Thyroid gland (tissue), 4 donors: ENCODE results near the gene ZNF8. TPM values are rescaled to one million over a fixed set of nuclear protein-coding genes. Genes with fewer than 3 reads are reported as not detected.
"Not testable (repeated sequence)": the region's sequence is repeated elsewhere in the genome, so short reads cannot be mapped to it uniquely, and the experiment has no call there.

ENCODE experiments used
- DNase-seq, 2 donors: peaks; one replicate each; pipeline ENCODE4 v3.0.0-alpha.2; 2019
- H3K27ac ChIP-seq, 3 donors: fragments of 200-600 bp; sonication (generic); 1 replicate in 2 of 3; 2 replicates in 1 of 3; pipeline ENCODE4 v1.5.1; 2016 to 2019; ENCODE audit warnings: mild to moderate bottlenecking in 1 of 3, moderate library complexity in 1 of 3
- H3K27me3 ChIP-seq: fragments of 200-600 bp; sonication (generic); one replicate; pipeline ENCODE4 v1.5.1; 2019
- H3K36me3 ChIP-seq, 2 donors: fragments of 200-600 bp; sonication (generic); one replicate each; pipeline ENCODE4 v1.5.1; 2016 to 2019
- H3K4me1 ChIP-seq, 2 donors: fragments of 200-600 bp; sonication (generic); one replicate each; pipeline ENCODE4 v1.5.1; 2017 to 2019
- H3K4me3 ChIP-seq, 3 donors: fragments of 200-600 bp; sonication (generic); replicated peaks in 1 of 3; 1 replicate in 2 of 3; 2 replicates in 1 of 3; pipeline ENCODE4 v1.5.1; 2016; ENCODE audit warnings: mild to moderate bottlenecking in 1 of 3
- H3K9me3 ChIP-seq: fragments of 200-600 bp; sonication (generic); one replicate; pipeline ENCODE4 v1.5.1; 2017
- POLR2A ChIP-seq, 2 donors: fragments of 450-650 bp; IDR thresholded peaks; one replicate each; pipeline ENCODE4 v1.6.1; 2017; ENCODE audit warnings: antibody characterized with exemption in 2 of 2, mild to moderate bottlenecking in 2 of 2, moderate library complexity in 1 of 2
- WGBS, 2 donors: methylation state at CpG; one replicate each; pipeline ENCODE4 v1.1.5; 2017; 5-methylcytosine and 5-hydroxymethylcytosine counted together
- intact Hi-C: fragments of 100-400 bp; cut with DNase I; formaldehyde crosslinking; loops from one replicate; pipeline ENCODE4 v1.15.1; 2023
- total RNA-seq, 4 donors: library from RNA; depleted of rRNA; stranded (reverse); fragments of >200 nt; gene quantifications; one replicate each; pipeline ENCODE4 v1.2.3, GENCODE V29; 2016
- TF ChIP-seq, protein P1 (sequence below), 6 experiments: fragments of 200-600 bp in 3 of 6; fragments of 450-650 bp in 3 of 6; sonication (generic) in 3 of 6; IDR thresholded peaks; one replicate each; pipeline ENCODE4 v1.5.1; 2016 to 2019; ENCODE audit warnings: antibody characterized with exemption in 6 of 6, mild to moderate bottlenecking in 2 of 6, inconsistent platforms in 1 of 6, moderate library complexity in 1 of 6

ZNF8 gene
- total RNA-seq, 4 donors from 2014 or later, result 9.7 to 14.7 (median 10.3) TPM

DNA sequence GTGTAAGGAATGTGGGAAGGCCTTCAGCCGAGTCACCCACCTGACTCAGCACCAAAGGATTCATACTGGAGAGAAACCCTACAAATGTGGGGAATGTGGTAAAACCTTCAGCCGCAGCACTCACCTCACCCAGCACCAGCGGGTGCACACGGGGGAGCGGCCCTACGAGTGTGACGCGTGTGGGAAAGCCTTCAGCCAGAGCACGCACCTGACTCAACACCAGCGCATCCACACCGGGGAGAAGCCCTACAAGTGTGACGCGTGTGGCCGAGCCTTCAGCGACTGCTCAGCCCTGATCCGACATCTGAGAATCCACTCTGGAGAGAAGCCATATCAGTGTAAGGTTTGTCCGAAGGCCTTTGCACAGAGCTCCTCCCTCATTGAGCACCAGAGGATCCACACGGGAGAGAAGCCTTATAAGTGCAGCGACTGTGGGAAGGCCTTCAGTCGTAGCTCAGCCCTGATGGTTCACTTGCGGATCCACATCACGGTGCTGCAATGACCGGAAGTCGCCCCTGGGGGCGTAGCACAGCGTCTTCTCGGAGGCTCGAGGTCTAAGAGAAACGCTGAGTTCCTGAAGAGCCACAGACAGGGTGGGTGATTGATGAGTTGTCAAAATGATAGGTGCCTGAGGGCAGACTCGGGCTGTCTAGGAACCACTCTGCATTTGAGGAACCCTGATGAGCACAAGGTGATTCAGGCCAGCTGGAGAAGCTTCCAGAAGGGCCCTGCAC is 60.2 kb downstream of the ZNF8 start:
- Histone ChIP-seq H3K27me3 (no peaks in the 10 kb centered on the region), H3K36me3 (peaks cover 15 to 24% of the 10 kb centered on the region in 2 donors), H3K9me3 (no peaks in the 10 kb centered on the region), H3K4me1 (peaks cover 0 to 3% of the 10 kb centered on the region in 2 donors), H3K27ac (no peak overlapping the region), H3K4me3 (no peak overlapping the region)
- WGBS, 2 donors, result 78 to 80% methylated on average over 27 to 30 of the region's 30 CpGs
- DNase-seq, result no peak
- intact Hi-C loops, result no loop called here
- TF ChIP-seq, protein P1, sequence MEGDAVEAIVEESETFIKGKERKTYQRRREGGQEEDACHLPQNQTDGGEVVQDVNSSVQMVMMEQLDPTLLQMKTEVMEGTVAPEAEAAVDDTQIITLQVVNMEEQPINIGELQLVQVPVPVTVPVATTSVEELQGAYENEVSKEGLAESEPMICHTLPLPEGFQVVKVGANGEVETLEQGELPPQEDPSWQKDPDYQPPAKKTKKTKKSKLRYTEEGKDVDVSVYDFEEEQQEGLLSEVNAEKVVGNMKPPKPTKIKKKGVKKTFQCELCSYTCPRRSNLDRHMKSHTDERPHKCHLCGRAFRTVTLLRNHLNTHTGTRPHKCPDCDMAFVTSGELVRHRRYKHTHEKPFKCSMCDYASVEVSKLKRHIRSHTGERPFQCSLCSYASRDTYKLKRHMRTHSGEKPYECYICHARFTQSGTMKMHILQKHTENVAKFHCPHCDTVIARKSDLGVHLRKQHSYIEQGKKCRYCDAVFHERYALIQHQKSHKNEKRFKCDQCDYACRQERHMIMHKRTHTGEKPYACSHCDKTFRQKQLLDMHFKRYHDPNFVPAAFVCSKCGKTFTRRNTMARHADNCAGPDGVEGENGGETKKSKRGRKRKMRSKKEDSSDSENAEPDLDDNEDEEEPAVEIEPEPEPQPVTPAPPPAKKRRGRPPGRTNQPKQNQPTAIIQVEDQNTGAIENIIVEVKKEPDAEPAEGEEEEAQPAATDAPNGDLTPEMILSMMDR (IDR thresholded peaks at IDR 0.05), result no peak
- TF ChIP-seq POLR2A (IDR thresholded peaks at IDR 0.05), result no peak

DNA sequence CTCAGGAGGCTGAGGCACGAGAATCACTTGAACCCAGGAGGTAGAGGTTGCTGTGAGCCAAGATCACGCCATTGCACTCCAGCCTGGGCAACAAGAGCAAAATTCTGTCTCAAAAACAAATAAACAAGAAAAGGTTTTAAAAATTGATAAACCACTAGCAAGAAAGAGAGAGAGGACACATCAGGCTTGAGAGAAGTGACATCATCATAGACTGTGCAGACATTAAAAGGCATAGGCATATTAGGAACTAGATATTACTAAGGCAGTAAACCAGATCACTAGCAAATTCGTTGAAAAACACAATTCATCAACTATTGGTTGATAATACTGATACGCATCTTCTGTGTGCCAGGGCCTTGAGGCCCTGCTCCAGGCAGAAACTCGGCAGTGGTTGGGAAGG is 66.8 kb downstream of the ZNF8 start:
- Histone ChIP-seq H3K4me3 (no peak overlapping the region), H3K9me3 (no peaks in the 10 kb centered on the region), H3K36me3 (no peaks in the 10 kb centered on the region), H3K27me3 (no peaks in the 10 kb centered on the region), H3K4me1 (peaks cover 9 to 17% of the 10 kb centered on the region in 2 donors), H3K27ac (no peak overlapping the region)
- WGBS, 2 donors, result 79 to 81% methylated on average over 5 of the region's 5 CpGs
- intact Hi-C loops, result no loop called here
- DNase-seq, result no peak
- no peak for TF ChIP-seq POLR2A (IDR thresholded peaks at IDR 0.05)
- TF ChIP-seq, protein P1 (IDR thresholded peaks at IDR 0.05), result no peak

GRCh38 chr19:58346961-58347929 is 68.5 kb downstream of the ZNF8 start:
- WGBS, 2 donors, result 2 to 4% methylated on average over 24 to 37 of the region's 82 CpGs
- no peaks in the 10 kb centered on the region for H3K9me3 ChIP-seq
- peak overlapping the region in 2 of 3 donors; percentile 31 to 55 for H3K4me3 ChIP-seq
- H3K27ac ChIP-seq, result peak overlapping the region in 2 of 3 donors; percentile 33 to 77
- DNase-seq, result peak; percentile 27 to 45
- TF ChIP-seq, protein P1 (IDR thresholded peaks at IDR 0.05), result no peak
- TF ChIP-seq POLR2A (IDR thresholded peaks at IDR 0.05), result peak in 1 of 2 donors; percentile 43
- no peaks in the 10 kb centered on the region for H3K27me3 ChIP-seq
- peaks cover 9 to 18% of the 10 kb centered on the region in 2 donors for H3K4me1 ChIP-seq
- intact Hi-C loops, result no loop called here
- no peaks in the 10 kb centered on the region for H3K36me3 ChIP-seq

DNA sequence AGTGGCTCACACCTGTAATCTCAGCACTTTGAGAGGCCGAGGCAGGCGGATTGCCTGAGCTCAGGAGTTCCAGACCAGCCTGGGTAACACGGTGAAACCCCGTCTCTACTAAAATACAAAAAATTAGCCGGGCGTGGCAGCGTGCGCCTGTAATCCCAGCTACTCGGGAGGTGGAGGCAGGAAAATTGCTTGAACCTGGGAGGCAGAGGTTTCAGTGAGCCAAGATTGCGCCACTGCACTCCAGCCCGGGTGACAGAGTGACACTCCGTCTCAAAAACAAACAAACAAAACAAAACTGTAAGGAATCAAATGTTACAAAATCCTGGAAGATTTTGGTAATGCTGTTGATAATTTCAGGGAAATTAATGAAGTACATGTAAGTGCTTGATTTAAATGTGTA is 69.3 kb downstream of the ZNF8 start:
- H3K36me3 ChIP-seq, H3K27me3 ChIP-seq, DNase-seq, H3K9me3 ChIP-seq, intact Hi-C loops: not testable (repeated sequence)
- H3K27ac ChIP-seq, result peak overlapping the region in 1 of 3 donors; percentile 17
- WGBS, 2 donors, result 19 to 24% methylated on average over 12 of the region's 12 CpGs
- H3K4me3 ChIP-seq, result peak overlapping the region in 2 of 3 donors; percentile 31 to 55
- H3K4me1 ChIP-seq, result peaks cover 9 to 18% of the 10 kb centered on the region in 2 donors

DNA sequence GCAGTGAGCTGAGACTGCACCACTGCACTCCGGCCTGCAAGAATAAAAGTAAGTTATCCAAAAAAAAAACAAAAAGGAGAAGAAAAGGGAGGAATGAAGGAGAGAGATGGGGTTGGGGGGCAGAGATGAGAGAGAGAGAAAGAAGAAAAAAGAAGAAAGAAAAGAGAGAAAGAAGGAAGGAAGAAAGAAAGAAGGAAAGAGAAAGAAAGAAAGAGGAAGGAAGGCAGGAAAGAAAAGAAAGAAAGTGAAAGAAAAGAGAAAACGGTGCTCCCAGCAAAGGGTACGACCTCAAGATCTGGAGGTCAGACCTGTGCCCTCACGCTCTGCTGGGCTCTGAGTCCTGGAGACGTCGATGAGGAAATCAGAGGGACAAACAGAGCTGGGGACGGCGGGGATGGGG is 70.8 kb downstream of the ZNF8 start:
- intact Hi-C loops, result no loop called here
- no peak overlapping the region for H3K4me3 ChIP-seq
- H3K36me3 ChIP-seq, result no peaks in the 10 kb centered on the region
- H3K27me3 ChIP-seq, result no peaks in the 10 kb centered on the region
- no peaks in the 10 kb centered on the region for H3K9me3 ChIP-seq
- H3K4me1 ChIP-seq, result peaks cover 7 to 16% of the 10 kb centered on the region in 2 donors
- no peak for DNase-seq
- H3K27ac ChIP-seq, result no peak overlapping the region
- 46 to 49% methylated on average over 8 of the region's 8 CpGs for WGBS, 2 donors
- TF ChIP-seq, protein P1 (IDR thresholded peaks at IDR 0.05), result no peak
- TF ChIP-seq POLR2A (IDR thresholded peaks at IDR 0.05), result no peak
